ENCODE data around the gene UBE2M. TPM values are rescaled to one million over a fixed set of nuclear protein-coding genes. Genes with fewer than 3 reads are reported as not detected.

The UBE2M gene
- polyA plus RNA-seq, 1 of the 3 experiments (the other 2 are of a cell fraction) = 135 TPM

DNA sequence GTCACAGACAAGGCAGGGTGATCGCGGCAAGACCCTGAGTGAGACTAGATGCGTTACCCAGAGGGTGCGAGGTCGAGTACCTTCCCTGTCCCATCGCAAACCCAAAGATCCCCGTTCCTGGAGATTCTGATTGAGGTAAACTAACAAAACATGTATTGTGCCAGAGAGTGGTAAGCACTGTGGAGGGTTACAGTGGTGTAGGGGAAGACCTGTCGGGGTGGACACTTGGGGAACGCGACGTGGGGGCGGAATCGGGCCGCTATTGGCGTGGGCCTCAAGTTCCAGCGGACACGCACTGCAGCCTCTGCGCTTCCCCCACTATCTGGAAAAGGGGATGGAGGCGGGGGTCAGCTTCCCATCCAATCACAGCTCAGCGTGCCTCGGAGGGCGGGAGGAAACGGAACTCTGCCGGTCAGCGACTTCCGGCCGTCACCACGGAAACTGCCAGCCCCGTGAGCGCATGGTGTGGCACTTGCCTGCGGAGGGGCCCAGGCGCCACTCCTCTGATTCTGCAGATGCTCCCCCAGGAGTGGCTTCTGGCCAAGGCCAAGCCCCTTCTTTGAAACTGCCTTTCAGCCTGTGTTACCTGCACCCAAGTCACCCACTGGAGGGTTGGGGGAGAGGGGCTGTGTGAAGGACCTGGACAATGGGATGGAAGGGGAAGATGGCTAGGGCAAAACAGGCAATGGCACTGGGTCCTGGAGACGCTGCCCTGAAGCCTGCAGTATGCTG lies 1.0 kb upstream of the UBE2M start (continued):
- TF ChIP-seq, protein P1, sequence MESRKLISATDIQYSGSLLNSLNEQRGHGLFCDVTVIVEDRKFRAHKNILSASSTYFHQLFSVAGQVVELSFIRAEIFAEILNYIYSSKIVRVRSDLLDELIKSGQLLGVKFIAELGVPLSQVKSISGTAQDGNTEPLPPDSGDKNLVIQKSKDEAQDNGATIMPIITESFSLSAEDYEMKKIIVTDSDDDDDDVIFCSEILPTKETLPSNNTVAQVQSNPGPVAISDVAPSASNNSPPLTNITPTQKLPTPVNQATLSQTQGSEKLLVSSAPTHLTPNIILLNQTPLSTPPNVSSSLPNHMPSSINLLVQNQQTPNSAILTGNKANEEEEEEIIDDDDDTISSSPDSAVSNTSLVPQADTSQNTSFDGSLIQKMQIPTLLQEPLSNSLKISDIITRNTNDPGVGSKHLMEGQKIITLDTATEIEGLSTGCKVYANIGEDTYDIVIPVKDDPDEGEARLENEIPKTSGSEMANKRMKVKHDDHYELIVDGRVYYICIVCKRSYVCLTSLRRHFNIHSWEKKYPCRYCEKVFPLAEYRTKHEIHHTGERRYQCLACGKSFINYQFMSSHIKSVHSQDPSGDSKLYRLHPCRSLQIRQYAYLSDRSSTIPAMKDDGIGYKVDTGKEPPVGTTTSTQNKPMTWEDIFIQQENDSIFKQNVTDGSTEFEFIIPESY (IDR thresholded peaks at IDR 0.05; ENCODE audit: borderline replicate concordance, low read depth) = no peak
- no peak for TF ChIP-seq FOXJ3 (CRISPR knock-in tag; IDR thresholded peaks at IDR 0.05)
- peak; percentile 94 for TF ChIP-seq GABPA (IDR thresholded peaks at IDR 0.05; ENCODE audit: low read depth)
- TF ChIP-seq, protein P2, sequence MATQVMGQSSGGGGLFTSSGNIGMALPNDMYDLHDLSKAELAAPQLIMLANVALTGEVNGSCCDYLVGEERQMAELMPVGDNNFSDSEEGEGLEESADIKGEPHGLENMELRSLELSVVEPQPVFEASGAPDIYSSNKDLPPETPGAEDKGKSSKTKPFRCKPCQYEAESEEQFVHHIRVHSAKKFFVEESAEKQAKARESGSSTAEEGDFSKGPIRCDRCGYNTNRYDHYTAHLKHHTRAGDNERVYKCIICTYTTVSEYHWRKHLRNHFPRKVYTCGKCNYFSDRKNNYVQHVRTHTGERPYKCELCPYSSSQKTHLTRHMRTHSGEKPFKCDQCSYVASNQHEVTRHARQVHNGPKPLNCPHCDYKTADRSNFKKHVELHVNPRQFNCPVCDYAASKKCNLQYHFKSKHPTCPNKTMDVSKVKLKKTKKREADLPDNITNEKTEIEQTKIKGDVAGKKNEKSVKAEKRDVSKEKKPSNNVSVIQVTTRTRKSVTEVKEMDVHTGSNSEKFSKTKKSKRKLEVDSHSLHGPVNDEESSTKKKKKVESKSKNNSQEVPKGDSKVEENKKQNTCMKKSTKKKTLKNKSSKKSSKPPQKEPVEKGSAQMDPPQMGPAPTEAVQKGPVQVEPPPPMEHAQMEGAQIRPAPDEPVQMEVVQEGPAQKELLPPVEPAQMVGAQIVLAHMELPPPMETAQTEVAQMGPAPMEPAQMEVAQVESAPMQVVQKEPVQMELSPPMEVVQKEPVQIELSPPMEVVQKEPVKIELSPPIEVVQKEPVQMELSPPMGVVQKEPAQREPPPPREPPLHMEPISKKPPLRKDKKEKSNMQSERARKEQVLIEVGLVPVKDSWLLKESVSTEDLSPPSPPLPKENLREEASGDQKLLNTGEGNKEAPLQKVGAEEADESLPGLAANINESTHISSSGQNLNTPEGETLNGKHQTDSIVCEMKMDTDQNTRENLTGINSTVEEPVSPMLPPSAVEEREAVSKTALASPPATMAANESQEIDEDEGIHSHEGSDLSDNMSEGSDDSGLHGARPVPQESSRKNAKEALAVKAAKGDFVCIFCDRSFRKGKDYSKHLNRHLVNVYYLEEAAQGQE (IDR thresholded peaks at IDR 0.05; ENCODE audit: low read depth, low read length) = no peak
- peak; percentile 77 for TF ChIP-seq POLR2AphosphoS5 (IDR thresholded peaks at IDR 0.05; ENCODE audit: low read depth, low read length)
- peak; percentile 61; the same call in 1 of the 2 replicates for TF ChIP-seq RFX5 (IDR thresholded peaks at IDR 0.05; ENCODE audit: low read length)
- peak; percentile 94 for TF ChIP-seq CHD2 (IDR thresholded peaks at IDR 0.05; ENCODE audit: low read length, partially characterized antibody)
- no peak for TF ChIP-seq MEF2A (IDR thresholded peaks at IDR 0.05; ENCODE audit: borderline replicate concordance, low read depth)
- no peak for TF ChIP-seq TEAD4 (IDR thresholded peaks at IDR 0.05; ENCODE audit: borderline replicate concordance, insufficient read depth)
- TF ChIP-seq, protein P3, sequence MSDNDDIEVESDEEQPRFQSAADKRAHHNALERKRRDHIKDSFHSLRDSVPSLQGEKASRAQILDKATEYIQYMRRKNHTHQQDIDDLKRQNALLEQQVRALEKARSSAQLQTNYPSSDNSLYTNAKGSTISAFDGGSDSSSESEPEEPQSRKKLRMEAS (IDR thresholded peaks at IDR 0.05; ENCODE audit: low read depth) = peak; percentile 98
- TF ChIP-seq, protein P4, sequence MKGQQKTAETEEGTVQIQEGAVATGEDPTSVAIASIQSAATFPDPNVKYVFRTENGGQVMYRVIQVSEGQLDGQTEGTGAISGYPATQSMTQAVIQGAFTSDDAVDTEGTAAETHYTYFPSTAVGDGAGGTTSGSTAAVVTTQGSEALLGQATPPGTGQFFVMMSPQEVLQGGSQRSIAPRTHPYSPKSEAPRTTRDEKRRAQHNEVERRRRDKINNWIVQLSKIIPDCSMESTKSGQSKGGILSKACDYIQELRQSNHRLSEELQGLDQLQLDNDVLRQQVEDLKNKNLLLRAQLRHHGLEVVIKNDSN (IDR thresholded peaks at IDR 0.05; ENCODE audit: borderline replicate concordance, low read depth) = no peak
